HCT116 (cell line): ENCODE measurements around the gene CENPT. TPM values are rescaled to one million over a fixed set of nuclear protein-coding genes. Genes with fewer than 3 reads are reported as not detected.

ENCODE experiments used
- ATAC-seq: fragments of 200-7000 bp; cut with Tn5 transposase; 2 replicates; pipeline ENCODE4 v1.9.1; 2020; ENCODE audit warnings: mild to moderate bottlenecking, moderate library complexity
- BruUV-seq: library from RNA; stranded (reverse); fragments of 400-500 nt; replicated peaks from 2 replicates; lab custom pipeline; 2021; lab: Mats Ljungman, UMichigan
- CTCF ChIA-PET: fragments of 300-600 bp; sonication (Branson Sonifier 250); formaldehyde crosslinking; loops from one replicate; lab custom pipeline; 2021; ENCODE audit warnings: antibody characterized with exemption; lab: Charles Lee
- POLR2A ChIA-PET: fragments of 300-600, 350-600 bp; sonication (Branson Sonifier 250); formaldehyde crosslinking; loops from one replicate; lab custom pipeline; 2021; ENCODE audit warnings: antibody characterized with exemption; lab: Charles Lee
- RAD21 ChIA-PET, 2 experiments: fragments of 300-600 bp; sonication (Branson Sonifier 250); formaldehyde crosslinking; loops; one replicate each; lab custom pipeline; 2023; ENCODE audit warnings: low total read pairs in 2 of 2; ENCODE audit not compliant: uncharacterized antibody in 2 of 2, unreplicated experiment in 2 of 2, low non-redundant PET in 1 of 2; lab: Charles Lee
- DNase-seq: peaks from one replicate; pipeline ENCODE4 v3.0.0-alpha.2; 2010; ENCODE audit warnings: low read depth, low spot score
- H2AFZ ChIP-seq: fragments of 200-600 bp; shearing (Covaris generic), sonication (generic); 2 replicates; pipeline ENCODE4 v1.6.1; 2017; ENCODE audit warnings: low read depth, mixed run types, mixed read lengths, antibody characterized with exemption, low read length; ENCODE audit not compliant: poor library complexity, severe bottlenecking
- H3K27ac ChIP-seq: 2 replicates; pipeline ENCODE4 v1.5.1; 2012; ENCODE audit warnings: low read depth, low read length
- H3K27me3 ChIP-seq: fragments of 200-600 bp; sonication (generic); 2 replicates; pipeline ENCODE4 v1.6.1; 2016; ENCODE audit warnings: mixed run types, low read length, mixed read lengths; ENCODE audit not compliant: insufficient read depth
- H3K36me3 ChIP-seq, 2 experiments: fragments of 200-500 bp in 1 of 2; fragments of 200-600 bp in 1 of 2; sonication (Bioruptor generic) in 1 of 2; sonication (generic) in 1 of 2; 2 replicates each; pipeline versions ENCODE4 v1.5.1 to v1.6.1; 2014 to 2016; ENCODE audit warnings: low read length in 2 of 2, inconsistent platforms in 1 of 2, mixed read lengths in 1 of 2, mixed run types in 1 of 2; ENCODE audit not compliant: insufficient read depth in 2 of 2, control insufficient read depth in 1 of 2
- H3K4me1 ChIP-seq, 2 experiments: fragments of 200-600 bp in 1 of 2; sonication (generic) in 1 of 2; 2 replicates each; pipeline versions ENCODE4 v1.5.1 to v1.6.1; 2012 to 2017; ENCODE audit warnings: low read length in 2 of 2, inconsistent platforms in 1 of 2, mild to moderate bottlenecking in 1 of 2, mixed read lengths in 1 of 2, mixed run types in 1 of 2, moderate library complexity in 1 of 2; ENCODE audit not compliant: insufficient read depth in 2 of 2, control insufficient read depth in 1 of 2
- H3K4me2 ChIP-seq: fragments of 200-600 bp; sonication (generic); 2 replicates; pipeline ENCODE4 v1.6.1; 2017; ENCODE audit warnings: mixed run types, low read length, mixed read lengths
- H3K4me3 ChIP-seq, 2 experiments: fragments of 200-600 bp in 1 of 2; sonication (generic) in 1 of 2; replicated peaks in 1 of 2; 2 replicates each; pipeline ENCODE4 v1.5.1; 2011 to 2016; ENCODE audit warnings: low read length in 2 of 2, control low read depth in 1 of 2, low read depth in 1 of 2, mild to moderate bottlenecking in 1 of 2, mixed read lengths in 1 of 2, mixed run types in 1 of 2
- H3K79me2 ChIP-seq: fragments of 200-600 bp; sonication (generic); 2 replicates; pipeline ENCODE4 v1.6.1; 2017; ENCODE audit warnings: mild to moderate bottlenecking, mixed run types, low read length, moderate library complexity, mixed read lengths; ENCODE audit not compliant: insufficient read depth
- H3K9ac ChIP-seq: fragments of 200-600 bp; sonication (generic); 2 replicates; pipeline ENCODE4 v1.6.1; 2016; ENCODE audit warnings: low read length, mixed read lengths
- H3K9me2 ChIP-seq: fragments of 200-600 bp; sonication (generic), shearing (Covaris generic); 2 replicates; pipeline ENCODE4 v1.6.1; 2017; ENCODE audit warnings: mixed run types, mild to moderate bottlenecking, moderate library complexity; ENCODE audit not compliant: insufficient read depth
- H3K9me3 ChIP-seq, 2 experiments: fragments of 200-500 bp in 1 of 2; fragments of 200-600 bp in 1 of 2; sonication (Bioruptor generic) in 1 of 2; sonication (generic) in 1 of 2; 2 replicates each; pipeline ENCODE4 v1.6.1; 2014 to 2017; ENCODE audit warnings: low read length in 2 of 2, mixed read lengths in 2 of 2, inconsistent platforms in 1 of 2, low read depth in 1 of 2, mild to moderate bottlenecking in 1 of 2, mixed run types in 1 of 2, moderate library complexity in 1 of 2; ENCODE audit not compliant: control insufficient read depth in 1 of 2, insufficient read depth in 1 of 2
- H4K20me1 ChIP-seq: fragments of 200-600 bp; sonication (generic), shearing (Covaris generic); 2 replicates; pipeline ENCODE4 v1.6.1; 2017; ENCODE audit warnings: mixed run types, mild to moderate bottlenecking, moderate library complexity; ENCODE audit not compliant: insufficient read depth
- EGR1 ChIP-seq: IDR thresholded peaks from 2 replicates; pipeline ENCODE4 v1.6.1; 2012; ENCODE audit warnings: low read depth
- EZH2 ChIP-seq: fragments of 200-600 bp; sonication (generic); IDR thresholded peaks from 2 replicates; pipeline ENCODE4 v1.6.1; 2017; ENCODE audit warnings: antibody characterized with exemption, mixed run types
- JUND ChIP-seq: IDR thresholded peaks from 2 replicates; pipeline ENCODE4 v1.6.1; 2012
- MAX ChIP-seq: IDR thresholded peaks from 2 replicates; pipeline ENCODE4 v1.6.1; 2012
- SIN3A ChIP-seq: IDR thresholded peaks from 2 replicates; pipeline ENCODE4 v1.6.1; 2012; ENCODE audit warnings: low read depth
- SP1 ChIP-seq: IDR thresholded peaks from 2 replicates; pipeline ENCODE4 v1.6.1; 2012; ENCODE audit warnings: low read depth
- TCF7L2 ChIP-seq: IDR thresholded peaks from 2 replicates; pipeline ENCODE4 v1.7.0; 2011; ENCODE audit warnings: borderline replicate concordance, inconsistent platforms; ENCODE audit not compliant: insufficient read depth, insufficient read length; ENCODE audit errors: extremely low read depth
- ZFX ChIP-seq: fragments of 450-650 bp; IDR thresholded peaks from 2 replicates; pipeline ENCODE4 v1.6.1; 2017
- intact Hi-C: fragments of 100-400 bp; cut with micrococcal nuclease; formaldehyde crosslinking; loops from 2 replicates; pipeline ENCODE4 v1.10.0; 2022
- total RNA-seq: library from RNA; stranded (reverse); gene quantifications from one replicate; pipeline ENCODE4 v1.2.1, GENCODE V29; 2021; ENCODE audit not compliant: unreplicated experiment

The CENPT gene
- total RNA-seq, 1 experiment from 2014 or later = 40.5 TPM

DNA sequence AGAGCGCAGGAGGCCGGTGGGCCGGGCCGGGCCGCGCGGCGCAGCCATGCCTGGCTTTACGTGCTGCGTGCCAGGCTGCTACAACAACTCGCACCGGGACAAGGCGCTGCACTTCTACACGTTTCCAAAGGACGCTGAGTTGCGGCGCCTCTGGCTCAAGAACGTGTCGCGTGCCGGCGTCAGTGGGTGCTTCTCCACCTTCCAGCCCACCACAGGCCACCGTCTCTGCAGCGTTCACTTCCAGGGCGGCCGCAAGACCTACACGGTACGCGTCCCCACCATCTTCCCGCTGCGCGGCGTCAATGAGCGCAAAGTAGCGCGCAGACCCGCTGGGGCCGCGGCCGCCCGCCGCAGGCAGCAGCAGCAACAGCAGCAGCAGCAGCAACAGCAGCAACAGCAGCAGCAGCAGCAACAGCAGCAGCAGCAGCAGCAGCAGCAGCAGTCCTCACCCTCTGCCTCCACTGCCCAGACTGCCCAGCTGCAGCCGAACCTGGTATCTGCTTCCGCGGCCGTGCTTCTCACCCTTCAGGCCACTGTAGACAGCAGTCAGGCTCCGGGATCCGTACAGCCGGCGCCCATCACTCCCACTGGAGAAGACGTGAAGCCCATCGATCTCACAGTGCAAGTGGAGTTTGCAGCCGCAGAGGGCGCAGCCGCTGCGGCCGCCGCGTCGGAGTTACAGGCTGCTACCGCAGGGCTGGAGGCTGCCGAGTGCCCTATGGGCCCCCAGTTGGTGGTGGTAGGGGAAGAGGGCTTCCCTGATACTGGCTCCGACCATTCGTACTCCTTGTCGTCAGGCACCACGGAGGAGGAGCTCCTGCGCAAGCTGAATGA lies 4.8 kb downstream of the CENPT start:
- H3K4me3 ChIP-seq = peak overlapping the region; percentile 65 to 69
- CTCF ChIA-PET = no interaction called here
- BruUV-seq = no TSS peak
- no peak for TF ChIP-seq EGR1
- no peak for TF ChIP-seq TCF7L2
- TF ChIP-seq JUND = no peak
- TF ChIP-seq SP1 = no peak
- TF ChIP-seq ZFX = peak; percentile 53
- TF ChIP-seq EZH2 = no peak
- 0 out of 2 replicates have a peak, but pooled peaks have one; percentile 29 for TF ChIP-seq MAX
- no peak for TF ChIP-seq SIN3A
- TF ChIP-seq, all 23 proteins: peak for 2
- no peaks in the 10 kb centered on the region for H3K9me2 ChIP-seq
- peaks cover 16 to 46% of the 10 kb centered on the region in 2 experiments for H3K4me1 ChIP-seq
- H3K9ac ChIP-seq = peak overlapping the region; percentile 69
- no peak for DNase-seq
- no peaks in the 10 kb centered on the region for H3K9me3 ChIP-seq
- no peak overlapping the region for H2AFZ ChIP-seq
- peak; percentile 15; the same call in 1 of the 2 replicates for ATAC-seq
- intact Hi-C loops = no loop called here
- ChIA-PET POLR2A (interaction anchor here (0.9 kb wide), 1 partner anchor 36 kb away, joined by 3 read pairs; the partner anchor contains the start of genes RANBP10 and TSNAXIP1), RAD21 (no interaction called here)
- H4K20me1 ChIP-seq = no peaks in the 10 kb centered on the region
- no peaks in the 10 kb centered on the region for H3K36me3 ChIP-seq
- H3K4me2 ChIP-seq = peak overlapping the region; percentile 90
- no peaks in the 10 kb centered on the region for H3K27me3 ChIP-seq
- H3K27ac ChIP-seq = peak overlapping the region; percentile 96
- H3K79me2 ChIP-seq = peaks cover 27% of the 10 kb centered on the region
